A172 (cell line): ENCODE data around the gene CLDND2. TPM values are rescaled to one million over a fixed set of nuclear protein-coding genes. Genes with fewer than 3 reads are reported as not detected.

Source experiments
- DNase-seq: peaks from one replicate; pipeline ENCODE4 v3.0.0-alpha.2; 2015; ENCODE audit warnings: low spot score
- total RNA-seq: library from RNA; depleted of rRNA; stranded (reverse); fragments of >200 nt; shearing (Covaris generic); gene quantifications from 2 replicates; pipeline ENCODE4 v1.2.3, GENCODE V29; 2014; rRNA removed

The CLDND2 gene
- total RNA-seq, 1 experiment from 2014 or later, result not detected

- no peak for DNase-seq
Measured at GRCh38 chr19:51331193-51331592, 37.6 kb downstream of the CLDND2 start.

- DNase-seq, result no peak
Measured at GRCh38 chr19:51330366-51330765, 38.4 kb downstream of the CLDND2 start.

DNA sequence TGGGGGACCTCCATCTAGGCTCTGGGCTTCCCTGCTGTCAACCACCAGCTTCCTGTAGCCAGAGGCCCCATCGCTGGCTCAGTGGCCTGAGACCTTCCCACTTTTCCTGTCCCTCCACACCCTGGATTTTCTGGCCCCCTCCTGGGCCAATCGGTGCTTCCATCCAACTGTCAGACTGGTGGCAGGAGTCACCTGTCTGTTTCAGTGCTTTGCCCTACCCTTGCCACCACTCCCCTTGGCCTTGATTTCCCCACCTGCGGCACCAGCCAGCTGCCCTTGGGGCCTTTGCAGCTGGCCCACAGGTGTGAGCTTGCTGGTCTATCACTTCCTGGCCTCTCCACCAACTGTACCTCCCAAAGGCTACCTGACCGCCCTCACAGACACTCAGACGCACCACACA lies 39.4 kb downstream of the CLDND2 start:
- no peak for DNase-seq

DNA sequence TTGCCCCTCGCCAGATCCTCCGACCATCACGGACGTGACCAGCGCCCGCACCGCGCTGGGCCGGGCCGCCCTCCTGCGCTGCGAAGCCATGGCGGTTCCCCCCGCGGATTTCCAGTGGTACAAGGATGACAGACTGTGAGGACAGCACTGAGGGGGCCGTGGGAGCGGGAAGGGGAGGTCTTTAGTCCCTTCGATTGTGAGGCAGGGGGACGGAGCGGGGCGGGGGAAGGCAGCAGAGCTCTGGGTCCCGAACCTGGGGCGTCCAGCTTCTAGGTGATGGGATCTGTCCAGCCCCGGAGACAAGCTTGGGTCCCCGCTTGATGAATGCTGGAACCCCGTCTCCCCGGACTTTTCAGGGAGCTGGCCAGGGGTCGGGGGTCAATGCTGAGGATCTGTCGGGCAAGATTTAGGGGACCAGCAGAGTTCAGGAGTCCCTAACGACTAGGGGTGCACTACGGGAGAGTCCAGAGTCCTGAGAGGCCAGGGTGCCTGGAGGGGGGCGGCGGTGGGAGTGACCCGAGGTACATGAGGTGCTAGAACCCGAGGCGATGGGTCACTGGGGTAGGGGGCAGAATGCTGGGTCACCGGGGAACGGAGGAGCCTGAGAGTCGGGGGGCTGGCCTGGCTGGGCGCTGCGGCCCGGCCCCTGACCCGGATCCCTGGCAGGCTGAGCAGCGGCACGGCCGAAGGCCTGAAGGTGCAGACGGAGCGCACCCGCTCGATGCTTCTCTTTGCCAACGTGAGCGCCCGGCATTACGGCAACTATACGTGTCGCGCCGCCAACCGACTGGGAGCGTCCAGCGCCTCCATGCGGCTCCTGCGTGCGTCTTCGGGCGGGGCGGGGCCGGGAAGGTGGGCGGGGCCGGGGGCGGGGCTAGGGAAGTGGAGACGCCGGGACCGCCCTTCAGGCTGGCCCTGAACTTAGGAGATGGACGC lies 41.5 kb downstream of the CLDND2 start:
- DNase-seq, result no peak

DNA sequence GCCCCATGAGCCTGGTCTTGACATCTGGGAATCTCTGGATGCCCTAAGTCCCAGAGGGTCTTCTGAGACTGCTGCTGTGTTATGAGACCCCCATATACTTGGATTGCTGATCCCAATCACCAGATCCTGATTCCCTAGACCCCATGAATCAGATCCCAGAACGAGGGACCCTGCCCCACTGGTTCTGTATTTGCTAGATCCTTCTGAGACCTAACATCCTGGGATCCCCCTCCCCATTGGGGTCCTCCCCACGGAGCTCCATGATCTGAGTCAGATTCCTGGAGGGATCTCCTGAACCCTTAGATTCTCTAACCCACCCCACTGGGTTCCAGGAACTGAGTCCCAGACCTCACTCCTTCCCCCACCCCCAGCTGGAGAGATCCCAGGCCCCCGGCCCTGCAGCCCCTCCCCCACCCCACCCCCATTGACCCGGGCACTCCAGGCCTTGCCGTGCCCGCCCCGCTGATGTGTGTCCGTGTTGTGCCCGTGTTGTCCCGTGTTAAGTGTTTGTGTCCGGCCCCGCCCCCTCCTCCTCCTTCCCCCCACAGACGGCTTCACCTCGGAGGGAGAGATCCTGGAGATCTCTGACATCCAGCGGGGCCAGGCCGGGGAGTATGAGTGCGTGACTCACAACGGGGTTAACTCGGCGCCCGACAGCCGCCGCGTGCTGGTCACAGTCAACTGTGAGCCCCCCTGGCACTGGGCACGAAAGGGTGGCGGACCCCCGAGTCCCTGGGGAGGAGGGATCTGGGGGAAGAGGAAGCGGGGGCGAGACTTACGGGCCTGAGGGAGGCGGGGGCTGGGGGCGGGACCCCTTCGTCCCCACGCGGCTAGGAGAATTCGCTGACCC lies 42.4 kb downstream of the CLDND2 start:
- no peak for DNase-seq

DNA sequence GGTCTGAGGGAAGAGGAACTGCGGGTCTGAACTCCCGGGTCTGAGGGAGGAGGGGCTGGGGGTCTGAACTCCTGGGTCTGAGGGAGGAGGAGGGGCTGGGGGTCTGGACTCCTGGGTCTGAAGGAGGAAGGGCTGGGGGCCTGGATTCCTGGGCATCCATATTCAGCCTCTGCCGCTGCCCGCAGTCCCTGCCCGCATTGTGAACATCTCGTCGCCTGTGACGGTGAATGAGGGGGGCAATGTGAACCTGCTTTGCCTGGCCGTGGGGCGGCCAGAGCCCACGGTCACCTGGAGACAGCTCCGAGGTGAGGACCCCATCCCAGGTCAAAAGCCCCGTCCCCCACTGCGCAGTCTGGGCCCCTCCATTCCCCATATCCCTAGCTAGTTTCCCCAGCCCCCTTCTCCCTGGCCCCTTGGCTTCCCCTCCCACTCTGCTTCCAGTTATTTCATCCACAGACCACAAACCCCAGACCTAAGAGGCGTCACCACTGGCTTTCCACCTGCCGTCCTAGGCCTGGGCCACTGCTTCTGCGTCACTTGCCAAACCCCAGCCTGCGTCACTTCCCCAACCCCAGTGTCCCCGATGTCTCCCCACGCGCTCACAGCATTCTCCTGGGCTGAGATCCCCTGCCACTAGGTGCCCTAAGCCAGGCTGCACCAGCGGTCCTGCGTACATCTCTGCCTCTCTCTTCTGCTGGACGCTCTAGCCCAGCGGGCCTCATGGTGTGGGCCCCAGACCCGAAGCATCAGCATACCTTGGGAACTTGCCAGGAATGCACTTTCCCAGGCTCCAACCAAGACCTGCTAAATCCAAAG lies 43.4 kb downstream of the CLDND2 start:
- no peak for DNase-seq

- no peak for DNase-seq
Measured at GRCh38 chr19:51324167-51324481, 44.7 kb downstream of the CLDND2 start.

- DNase-seq, result no peak
Measured at GRCh38 chr19:51323481-51324166, 45.2 kb downstream of the CLDND2 start.

DNA sequence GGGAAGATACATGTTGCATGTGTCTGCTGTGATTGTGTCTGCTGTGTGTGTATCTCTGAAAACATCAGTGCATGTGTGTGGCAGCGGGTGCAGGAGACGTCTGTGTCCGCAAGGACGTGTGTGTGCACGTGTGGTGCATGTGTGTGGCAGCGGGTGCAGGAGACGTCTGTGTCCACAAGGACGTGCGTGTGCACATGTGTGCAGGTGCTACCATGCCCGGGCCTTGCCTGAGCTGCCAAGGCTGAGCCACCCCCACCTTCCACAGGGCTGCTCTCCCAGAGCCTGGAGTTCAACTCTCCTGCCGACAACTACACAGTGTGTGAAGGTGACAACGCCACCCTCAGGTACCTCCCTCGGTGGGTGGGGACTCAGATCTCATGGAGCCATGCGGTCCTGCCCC lies 47.0 kb downstream of the CLDND2 start:
- DNase-seq, result no peak

GRCh38 chr19:51320280-51320657 lies 48.5 kb downstream of the CLDND2 start:
- no peak for DNase-seq

GRCh38 chr19:51319649-51320279 lies 49.0 kb downstream of the CLDND2 start:
- no peak for DNase-seq

- no peak for DNase-seq
Measured at GRCh38 chr19:51318687-51319648, 49.8 kb downstream of the CLDND2 start.

GRCh38 chr19:51317968-51318367 lies 50.8 kb downstream of the CLDND2 start:
- no peak for DNase-seq

GRCh38 chr19:51317376-51317775 lies 51.4 kb downstream of the CLDND2 start:
- DNase-seq, result peak; percentile 10

Other genes starting within 250 kb of the CLDND2 start
- gene SIGLEC9, start 244.1 kb downstream of the CLDND2 start, total RNA-seq, result 0.43 TPM in 1 of 2 replicates, not detected in the other
- not detected in 2 replicates for gene SIGLEC7, start 226.7 kb downstream of the CLDND2 start, total RNA-seq
- gene CD33, start 143.9 kb downstream of the CLDND2 start, total RNA-seq, result 1.2 and 3.1 TPM in 2 replicates
- not detected in 2 replicates for gene SIGLECL1, start 117.9 kb downstream of the CLDND2 start, total RNA-seq
- not detected in 2 replicates for gene IGLON5, start 57.4 kb downstream of the CLDND2 start, total RNA-seq
- gene VSIG10L, start 26.9 kb downstream of the CLDND2 start, total RNA-seq, result 0.31 and 0.79 TPM in 2 replicates
- 48.5 and 50.3 TPM in 2 replicates for gene ETFB, start 2.6 kb downstream of the CLDND2 start, total RNA-seq
- gene NKG7, start 3.7 kb upstream of the CLDND2 start, total RNA-seq, result not detected in 2 replicates
- gene LIM2, start 19.0 kb upstream of the CLDND2 start, total RNA-seq, result not detected in 2 replicates
- not detected in 2 replicates for gene C19orf84, start 21.6 kb upstream of the CLDND2 start, total RNA-seq
- gene SIGLEC10, start 48.6 kb upstream of the CLDND2 start, total RNA-seq, result not detected in 2 replicates
- gene SIGLEC8, start 89.5 kb upstream of the CLDND2 start, total RNA-seq, result not detected in 2 replicates
- not detected in 2 replicates for gene CEACAM18, start 109.5 kb upstream of the CLDND2 start, total RNA-seq
- gene SIGLEC12, start 132.8 kb upstream of the CLDND2 start, total RNA-seq, result not detected in 2 replicates
- not detected in 2 replicates for gene SIGLEC6, start 162.7 kb upstream of the CLDND2 start, total RNA-seq
- gene ZNF175, start 202.3 kb upstream of the CLDND2 start, total RNA-seq, result 0.72 and 0.96 TPM in 2 replicates